ENCODE results near the gene RPS16.
A peak's percentile ranks its signal among the peaks of the same experiment; 100 is the strongest.

RPS16 gene

GRCh38 chr19:39401070-39401548 lies 34.6 kb downstream of the RPS16 start (continued):
- TF ChIP-seq YY1 (tag by site-specific recombination; IDR thresholded peaks at IDR 0.05): no peak
- no peak for TF ChIP-seq ZNF133 (tag by site-specific recombination; IDR thresholded peaks at IDR 0.05)
- no peak for TF ChIP-seq ZNF184 (tag by site-specific recombination; IDR thresholded peaks at IDR 0.05)
- TF ChIP-seq ZNF596 (tag by site-specific recombination; IDR thresholded peaks at IDR 0.05): no peak

- peaks cover 19 to 22% of the 10 kb centered on the region in 2 experiments for H3K36me3 ChIP-seq (ENCODE audit: control insufficient read depth in 2 of 2, insufficient read depth in 1 of 2, low read length in 2 of 2)
- H3K4me3 ChIP-seq (ENCODE audit: low read depth, low read length): no peak overlapping the region
- peaks cover 25% of the 10 kb centered on the region for H3K4me1 ChIP-seq (ENCODE audit: control insufficient read depth, insufficient read depth, low read length)
- ChIA-PET POLR2A (interaction anchor here (1.0 to 11.2 kb wide), 3 partner anchors 8 to 36 kb away, joined by 4 to 175 read pairs (median 56); partner anchors contain the start of genes MED29, PAF1, RPS16 and ZFP36), CTCF (interaction anchor here (0.5 to 4.1 kb wide), 4 partner anchors 8 to 152 kb away, joined by 3 to 63 read pairs (median 22); partner anchors contain the start of genes PLEKHG2 and ZFP36)
- no peaks in the 10 kb centered on the region for H3K9me3 ChIP-seq (ENCODE audit: control insufficient read depth, insufficient read depth, low read depth, low read length)
- H3K27ac ChIP-seq (ENCODE audit: extremely low read depth, low read depth, low read length): peak overlapping the region; percentile 33; the same call in 1 of the 2 replicates
- TF ChIP-seq ZNF362 (tag by site-specific recombination; IDR thresholded peaks at IDR 0.05) (peak; percentile 44; the same call in 1 of the 2 replicates), ZNF211 (tag by site-specific recombination; IDR thresholded peaks at IDR 0.05; ENCODE audit: low read depth) (no peak), ZSCAN18 (tag by site-specific recombination; IDR thresholded peaks at IDR 0.05) (no peak), ZNF223 (tag by site-specific recombination; IDR thresholded peaks at IDR 0.05) (0 out of 2 replicates have a peak, but pooled peaks have one; percentile 47)
Measured at GRCh38 chr19:39400061-39400460, 35.7 kb downstream of the RPS16 start.

GRCh38 chr19:39399668-39400050 lies 36.1 kb downstream of the RPS16 start:
- CTCF ChIA-PET: interaction anchor here (0.5 to 4.1 kb wide), 7 partner anchors 8 to 297 kb away, joined by 3 to 63 read pairs (median 3); partner anchors contain the start of genes PLEKHG2 and ZFP36
- peak overlapping the region; percentile 33; the same call in 1 of the 2 replicates for H3K27ac ChIP-seq (ENCODE audit: extremely low read depth, low read depth, low read length)

GRCh38 chr19:39398297-39398864 lies 37.4 kb downstream of the RPS16 start:
- Histone ChIP-seq H3K4me1 (ENCODE audit: control insufficient read depth, insufficient read depth, low read length) (peaks cover 17% of the 10 kb centered on the region), H3K36me3 (ENCODE audit: control insufficient read depth in 2 of 2, insufficient read depth in 1 of 2, low read length in 2 of 2) (peaks cover 30 to 36% of the 10 kb centered on the region in 2 experiments), H3K9me3 (ENCODE audit: control insufficient read depth, insufficient read depth, low read depth, low read length) (no peaks in the 10 kb centered on the region), H3K27ac (ENCODE audit: extremely low read depth, low read depth, low read length) (peak overlapping the region; percentile 3; the same call in 1 of the 2 replicates), H3K4me3 (ENCODE audit: low read depth, low read length) (no peak overlapping the region)
- TF ChIP-seq ZNF837 (tag by site-specific recombination; IDR thresholded peaks at IDR 0.05) (no peak), ZNF785 (tag by site-specific recombination; IDR thresholded peaks at IDR 0.05) (0 out of 2 replicates have a peak, but pooled peaks have one; percentile 9), BCL11A (tag by site-specific recombination; IDR thresholded peaks at IDR 0.05; ENCODE audit: low read depth) (no peak), PATZ1 (tag by site-specific recombination; IDR thresholded peaks at IDR 0.05) (0 out of 2 replicates have a peak, but pooled peaks have one; percentile 18), YY2 (tag by site-specific recombination; IDR thresholded peaks at IDR 0.05) (no peak), ZNF184 (tag by site-specific recombination; IDR thresholded peaks at IDR 0.05) (peak; percentile 94), KLF1 (tag by site-specific recombination; IDR thresholded peaks at IDR 0.05) (peak; percentile 80), ZFP41 (tag by site-specific recombination; IDR thresholded peaks at IDR 0.05; ENCODE audit: borderline replicate concordance) (no peak), HOXC10 (CRISPR knock-in tag; IDR thresholded peaks at IDR 0.05) (no peak)
- POLR2A ChIA-PET: interaction anchor here (0.5 to 5.7 kb wide), 13 partner anchors 9 to 190 kb away, joined by 3 to 56 read pairs (median 4); partner anchors contain the start of genes PLEKHG2, RPS16, SAMD4B and SUPT5H
- CTCF ChIA-PET: interaction anchor here (0.6 to 5.1 kb wide), 54 partner anchors 9 to 996 kb away, joined by 3 to 144 read pairs (median 4); partner anchors contain the start of genes DLL3, EID2B, FAM98C and PLEKHG2

More at GRCh38 chr19:39399668-39400050, 36.1 kb downstream of the RPS16 start:
- TF ChIP-seq ZIC2 (tag by site-specific recombination; IDR thresholded peaks at IDR 0.05) (peak; percentile 51), GLIS2 (tag by site-specific recombination; IDR thresholded peaks at IDR 0.05) (no peak), ZNF302 (tag by site-specific recombination; IDR thresholded peaks at IDR 0.05; ENCODE audit: low read depth) (no peak)
- Histone ChIP-seq H3K4me3 (ENCODE audit: low read depth, low read length) (no peak overlapping the region), H3K9me3 (ENCODE audit: control insufficient read depth, insufficient read depth, low read depth, low read length) (no peaks in the 10 kb centered on the region), H3K36me3 (ENCODE audit: control insufficient read depth in 2 of 2, insufficient read depth in 1 of 2, low read length in 2 of 2) (peaks cover 22 to 26% of the 10 kb centered on the region in 2 experiments), H3K4me1 (ENCODE audit: control insufficient read depth, insufficient read depth, low read length) (peaks cover 25% of the 10 kb centered on the region)
- POLR2A ChIA-PET: interaction anchor here (1.0 to 11.2 kb wide), 3 partner anchors 8 to 36 kb away, joined by 4 to 175 read pairs (median 56); partner anchors contain the start of genes MED29, PAF1, RPS16 and ZFP36
